GM12878 (cell line): ENCODE measurements around the gene DNMT1. TPM values are rescaled to one million over a fixed set of nuclear protein-coding genes. Genes with fewer than 3 reads are reported as not detected.

ENCODE experiments used
- ATAC-seq: fragments of 200-7000 bp; cut with Tn5 transposase; 3 replicates; pipeline ENCODE4 v1.9.1; 2020; ENCODE audit warnings: mild to moderate bottlenecking, moderate library complexity
- BruUV-seq: library from RNA; stranded (reverse); fragments of 400-500 nt; replicated peaks from 2 replicates; lab custom pipeline; 2021; lab: Mats Ljungman, UMichigan
- CTCF ChIA-PET: fragments of 300-600 bp; sonication (Branson Sonifier 250); formaldehyde crosslinking; extraction: SDS; loops from one replicate; lab custom pipeline; 2021; ENCODE audit warnings: inconsistent platforms; lab: Yijun Ruan, JAX
- POLR2A ChIA-PET: fragments of 350-600 bp; formaldehyde crosslinking; extraction: SDS; loops from one replicate; lab custom pipeline; 2021; ENCODE audit warnings: inconsistent platforms; lab: Charles Lee
- RAD21 ChIA-PET: fragments of 300-600 bp; sonication (Branson Sonifier 250); formaldehyde crosslinking; loops from one replicate; lab custom pipeline; 2023; ENCODE audit warnings: antibody characterized with exemption; ENCODE audit not compliant: unreplicated experiment; lab: Charles Lee
- SMC1A ChIA-PET: fragments of 300-600 bp; sonication (Branson Sonifier 250); formaldehyde crosslinking; loops from one replicate; lab custom pipeline; 2023; ENCODE audit not compliant: unreplicated experiment, uncharacterized antibody; lab: Charles Lee
- DNase-seq: peaks from one replicate; pipeline ENCODE4 v3.0.0-alpha.2; 2011; ENCODE audit warnings: low read depth, low spot score
- FAIRE-seq: peaks from 3 replicates; lab custom pipeline; 2011; peaks lifted over from hg19 to GRCh38; lab: Jason Lieb, UNC
- H2AFZ ChIP-seq: 2 replicates; pipeline ENCODE4 v1.6.0; 2011; ENCODE audit warnings: low read depth, low read length, control low read depth; ENCODE audit not compliant: control insufficient read depth
- H3K27ac ChIP-seq: 2 replicates; pipeline ENCODE4 v1.5.1; 2011; ENCODE audit warnings: control low read depth; ENCODE audit not compliant: control insufficient read depth, insufficient read depth
- H3K27me3 ChIP-seq, 2 experiments: replicated peaks in 1 of 2; 2 replicates each; pipeline versions ENCODE4 v1.6.0 to v1.6.1; 2011; ENCODE audit warnings: low read length in 1 of 2; ENCODE audit not compliant: control insufficient read depth in 2 of 2, insufficient read depth in 2 of 2
- H3K36me3 ChIP-seq, 2 experiments: 2 replicates each; pipeline ENCODE4 v1.5.1; 2011; ENCODE audit warnings: low read length in 1 of 2; ENCODE audit not compliant: control insufficient read depth in 2 of 2, insufficient read depth in 2 of 2
- H3K4me1 ChIP-seq: 2 replicates; pipeline ENCODE4 v1.6.1; 2011; ENCODE audit warnings: mild to moderate bottlenecking, low read length, moderate library complexity, mixed read lengths; ENCODE audit not compliant: control insufficient read depth, insufficient read depth
- H3K4me2 ChIP-seq: 2 replicates; pipeline ENCODE4 v1.6.0; 2011; ENCODE audit warnings: control low read depth; ENCODE audit not compliant: control insufficient read depth, insufficient read depth
- H3K4me3 ChIP-seq: fragments of 200-600 bp; sonication (generic); 2 replicates; pipeline ENCODE4 v1.5.1; 2016
- H3K79me2 ChIP-seq: 2 replicates; pipeline ENCODE4 v1.6.0; 2011; ENCODE audit warnings: low read length; ENCODE audit not compliant: control insufficient read depth, insufficient read depth
- H3K9ac ChIP-seq: 2 replicates; pipeline ENCODE4 v1.8.0; 2011; ENCODE audit warnings: low read length, control low read depth, mixed read lengths; ENCODE audit not compliant: control insufficient read depth, insufficient read depth
- H3K9me3 ChIP-seq: replicated peaks from 3 replicates; pipeline ENCODE4 v1.5.1; 2011; ENCODE audit warnings: mild to moderate bottlenecking, low read length; ENCODE audit not compliant: control insufficient read depth, insufficient read depth
- H4K20me1 ChIP-seq: 2 replicates; pipeline ENCODE4 v1.6.0; 2011; ENCODE audit not compliant: control insufficient read depth, insufficient read depth
- CHD1 ChIP-seq: IDR thresholded peaks from 2 replicates; pipeline ENCODE4 v1.6.1; 2012; ENCODE audit warnings: low read depth, low read length, improper control_type of control experiment
- EP300 ChIP-seq, 2 experiments: fragments of 150-350 bp in 1 of 2; IDR thresholded peaks; 2 replicates each; pipeline ENCODE4 v1.6.1; 2011 to 2012; ENCODE audit warnings: low read depth in 2 of 2, low read length in 2 of 2, borderline replicate concordance in 1 of 2, improper control_type of control experiment in 1 of 2, inconsistent platforms in 1 of 2; ENCODE audit not compliant: control insufficient read depth in 1 of 2
- IRF4 ChIP-seq: IDR thresholded peaks from 2 replicates; pipeline ENCODE4 v1.6.1; 2011; ENCODE audit warnings: low read depth, low read length
- IRF5 ChIP-seq: fragments of 450-650 bp; IDR thresholded peaks from 2 replicates; pipeline ENCODE4 v1.6.1; 2017; ENCODE audit warnings: borderline replicate concordance
- MEF2B ChIP-seq: fragments of 450-650 bp; IDR thresholded peaks from 2 replicates; pipeline ENCODE4 v1.6.1; 2018; ENCODE audit warnings: mild to moderate bottlenecking, moderate library complexity; ENCODE audit not compliant: partially characterized antibody, poor library complexity, severe bottlenecking
- MYB ChIP-seq: fragments of 150-350 bp; IDR thresholded peaks from 2 replicates; pipeline ENCODE4 v1.6.1; 2014; ENCODE audit warnings: mild to moderate bottlenecking, low read depth, low read length, borderline replicate concordance
- NRF1 ChIP-seq: conservative IDR thresholded peaks from 2 replicates; pipeline ENCODE4 v1.6.1; 2011; ENCODE audit warnings: mild to moderate bottlenecking, low read depth, low read length, improper control_type of control experiment
- SIN3A ChIP-seq: IDR thresholded peaks from 2 replicates; pipeline ENCODE4 v1.6.1; 2012; ENCODE audit warnings: low read depth, low read length, improper control_type of control experiment
- TAF1 ChIP-seq: IDR thresholded peaks from 2 replicates; pipeline ENCODE4 v1.6.1; 2011; ENCODE audit warnings: mild to moderate bottlenecking, low read depth, low read length, borderline replicate concordance
- ZNF592 ChIP-seq: fragments of 450-650 bp; IDR thresholded peaks from 2 replicates; pipeline ENCODE4 v1.6.1; 2017; ENCODE audit warnings: mild to moderate bottlenecking, moderate library complexity
- WGBS: methylation state at CpG from one replicate; pipeline ENCODE4 v1.1.6; 2016; ENCODE audit warnings: low lambda C conversion rate; ENCODE audit not compliant: insufficient replicate concordance, insufficient coverage; ENCODE audit errors: missing lambda C conversion rate; 5-methylcytosine and 5-hydroxymethylcytosine counted together
- in situ Hi-C: fragments of 300-500 bp; cut with MboI; formaldehyde crosslinking; loops from 9 replicates; pipeline ENCODE4 v1.14.3; 2018; ENCODE audit warnings: mixed read lengths
- intact Hi-C: fragments of 100-400 bp; cut with micrococcal nuclease; formaldehyde crosslinking; loops from one replicate; pipeline ENCODE4 v1.14.2; 2022; ENCODE audit not compliant: unreplicated experiment
- polyA plus RNA-seq, 11 experiments: library from polyadenylated mRNA; depleted of rRNA in 4 of 11; unstranded in 6 of 11; stranded (reverse) in 5 of 11; fragments of >200 nt; fragmentation: Nextera tagmentation in 4 of 11; fragmentation: Illumina TruSeq in 1 of 11; extraction: Ambion mirVana in 4 of 11; extraction: Trizol in 1 of 11; gene quantifications; 1 replicate in 1 of 11; 2 replicates in 10 of 11; pipeline versions ENCODE4 v1.2.1 to v1.2.3, GENCODE V29; 2011 to 2016; ENCODE audit warnings: inconsistent platforms in 2 of 11, missing spikeins in 2 of 11, low read depth in 1 of 11
- total RNA-seq, 4 experiments: library from RNA; depleted of rRNA in 3 of 4; stranded (reverse); fragments of >200 nt in 3 of 4; fragmentation: Illumina TruSeq in 1 of 4; extraction: Trizol in 1 of 4; gene quantifications; 2 replicates each; pipeline versions ENCODE4 v1.2.1 to v1.2.3, GENCODE V29; 2013 to 2021

DNMT1 gene
- total and polyA plus RNA-seq, 10 of the 15 experiments (the other 5 are each of a cell fraction or from before 2014, with no cell fraction given) = 70.0 to 290 (median 133) TPM

GRCh38 chr19:10226021-10226375 is 31.2 kb upstream of the DNMT1 start:
- intact Hi-C loops = no loop called here
- ATAC-seq (no peak), FAIRE-seq (no peak)
- Histone ChIP-seq H4K20me1 (no peaks in the 10 kb centered on the region), H3K4me3 (no peak overlapping the region)
- RAD21 ChIA-PET = interaction anchor here (0.8 to 8.2 kb wide), 4 partner anchors 9 to 33 kb away, joined by 3 to 98 read pairs (median 6); partner anchors contain the start of gene MRPL4
- CTCF ChIA-PET = interaction anchor here (0.5 to 9.8 kb wide), 6 partner anchors 9 to 35 kb away, joined by 3 to 148 read pairs (median 6); partner anchors contain the start of gene MRPL4
- TF ChIP-seq MEF2B (no peak), IRF4 (no peak), IRF5 (no peak), SIN3A (no peak), TAF1 (no peak), EP300 (IDR thresholded peaks at IDR 0.05; ENCODE audit: borderline replicate concordance in 1 of 2, control insufficient read depth in 1 of 2, low read depth in 2 of 2, low read length in 2 of 2) (no peak), CHD1 (no peak), ZNF592 (no peak), MYB (no peak), NRF1 (no peak)
- TF ChIP-seq, all 136 proteins: peak for 0
- BruUV-seq = no TSS peak
- H3K4me2 ChIP-seq = no peak overlapping the region
- no peak overlapping the region for H3K9ac ChIP-seq
- H3K4me1 ChIP-seq = peaks cover 35% of the 10 kb centered on the region
- peaks cover 8 to 11% of the 10 kb centered on the region in 2 experiments; a peak in 3 of 4 replicates for H3K36me3 ChIP-seq
- no peaks in the 10 kb centered on the region for H3K27me3 ChIP-seq
- ChIA-PET SMC1A (interaction anchor here (0.9 to 8.8 kb wide), 6 partner anchors 16 to 34 kb away, joined by 3 to 78 read pairs (median 4); partner anchors contain the start of gene DNMT1), POLR2A (interaction anchor here (0.8 kb wide), 1 partner anchor 23 kb away, joined by 5 read pairs; no protein-coding TSS in a partner anchor)
- in situ Hi-C loops = loop anchor here (25.0 kb wide), 1 partner anchor 1089 kb away; the partner anchor contains the start of genes OR7G3 and ZNF317
- no peak for DNase-seq
- H3K27ac ChIP-seq = no peak overlapping the region
- peaks cover 60% of the 10 kb centered on the region for H3K79me2 ChIP-seq
- H2AFZ ChIP-seq = no peak overlapping the region
- no peaks in the 10 kb centered on the region; the same call in 2 of the 3 replicates for H3K9me3 ChIP-seq
- WGBS = 90% methylated on average over 6 of the region's 6 CpGs
